GM12878 (cell line): ENCODE data around the gene RBM4B. TPM values are rescaled to one million over a fixed set of nuclear protein-coding genes. Genes with fewer than 3 reads are reported as not detected.
A peak's percentile ranks its signal among the peaks of the same experiment; 100 is the strongest.

ENCODE experiments used
- ATAC-seq: fragments of 200-7000 bp; cut with Tn5 transposase; 3 replicates; pipeline ENCODE4 v1.9.1; 2020; ENCODE audit warnings: mild to moderate bottlenecking, moderate library complexity
- BruUV-seq: library from RNA; stranded (reverse); fragments of 400-500 nt; replicated peaks from 2 replicates; lab custom pipeline; 2021; lab: Mats Ljungman, UMichigan
- CTCF ChIA-PET: fragments of 300-600 bp; sonication (Branson Sonifier 250); formaldehyde crosslinking; extraction: SDS; loops from one replicate; lab custom pipeline; 2021; ENCODE audit warnings: inconsistent platforms; lab: Yijun Ruan, JAX
- POLR2A ChIA-PET: fragments of 350-600 bp; formaldehyde crosslinking; extraction: SDS; loops from one replicate; lab custom pipeline; 2021; ENCODE audit warnings: inconsistent platforms; lab: Charles Lee
- RAD21 ChIA-PET: fragments of 300-600 bp; sonication (Branson Sonifier 250); formaldehyde crosslinking; loops from one replicate; lab custom pipeline; 2023; ENCODE audit warnings: antibody characterized with exemption; ENCODE audit not compliant: unreplicated experiment; lab: Charles Lee
- SMC1A ChIA-PET: fragments of 300-600 bp; sonication (Branson Sonifier 250); formaldehyde crosslinking; loops from one replicate; lab custom pipeline; 2023; ENCODE audit not compliant: unreplicated experiment, uncharacterized antibody; lab: Charles Lee
- DNase-seq: peaks from one replicate; pipeline ENCODE4 v3.0.0-alpha.2; 2011; ENCODE audit warnings: low read depth, low spot score
- FAIRE-seq: peaks from 3 replicates; lab custom pipeline; 2011; peaks lifted over from hg19 to GRCh38; lab: Jason Lieb, UNC
- H2AFZ ChIP-seq: 2 replicates; pipeline ENCODE4 v1.6.0; 2011; ENCODE audit warnings: low read depth, low read length, control low read depth; ENCODE audit not compliant: control insufficient read depth
- H3K27ac ChIP-seq: 2 replicates; pipeline ENCODE4 v1.5.1; 2011; ENCODE audit warnings: control low read depth; ENCODE audit not compliant: control insufficient read depth, insufficient read depth
- H3K27me3 ChIP-seq, 2 experiments: replicated peaks in 1 of 2; 2 replicates each; pipeline versions ENCODE4 v1.6.0 to v1.6.1; 2011; ENCODE audit warnings: low read length in 1 of 2; ENCODE audit not compliant: control insufficient read depth in 2 of 2, insufficient read depth in 2 of 2
- H3K36me3 ChIP-seq, 2 experiments: 2 replicates each; pipeline ENCODE4 v1.5.1; 2011; ENCODE audit warnings: low read length in 1 of 2; ENCODE audit not compliant: control insufficient read depth in 2 of 2, insufficient read depth in 2 of 2
- H3K4me1 ChIP-seq: 2 replicates; pipeline ENCODE4 v1.6.1; 2011; ENCODE audit warnings: mild to moderate bottlenecking, low read length, moderate library complexity, mixed read lengths; ENCODE audit not compliant: control insufficient read depth, insufficient read depth
- H3K4me2 ChIP-seq: 2 replicates; pipeline ENCODE4 v1.6.0; 2011; ENCODE audit warnings: control low read depth; ENCODE audit not compliant: control insufficient read depth, insufficient read depth
- H3K4me3 ChIP-seq: fragments of 200-600 bp; sonication (generic); 2 replicates; pipeline ENCODE4 v1.5.1; 2016
- H3K79me2 ChIP-seq: 2 replicates; pipeline ENCODE4 v1.6.0; 2011; ENCODE audit warnings: low read length; ENCODE audit not compliant: control insufficient read depth, insufficient read depth
- H3K9ac ChIP-seq: 2 replicates; pipeline ENCODE4 v1.8.0; 2011; ENCODE audit warnings: low read length, control low read depth, mixed read lengths; ENCODE audit not compliant: control insufficient read depth, insufficient read depth
- H3K9me3 ChIP-seq: replicated peaks from 3 replicates; pipeline ENCODE4 v1.5.1; 2011; ENCODE audit warnings: mild to moderate bottlenecking, low read length; ENCODE audit not compliant: control insufficient read depth, insufficient read depth
- H4K20me1 ChIP-seq: 2 replicates; pipeline ENCODE4 v1.6.0; 2011; ENCODE audit not compliant: control insufficient read depth, insufficient read depth
- BHLHE40 ChIP-seq, 2 experiments: fragments of 450-650 bp in 1 of 2; IDR thresholded peaks; 2 replicates each; pipeline ENCODE4 v1.6.1; 2011 to 2017; ENCODE audit warnings: low read depth in 2 of 2, borderline replicate concordance in 1 of 2, improper control_type of control experiment in 1 of 2, low read length in 1 of 2, mild to moderate bottlenecking in 1 of 2
- BMI1 ChIP-seq: fragments of 450-650 bp; IDR thresholded peaks from 2 replicates; pipeline ENCODE4 v1.6.1; 2016; ENCODE audit warnings: mild to moderate bottlenecking, moderate library complexity, borderline replicate concordance
- CREM ChIP-seq: IDR thresholded peaks from 2 replicates; pipeline ENCODE4 v1.6.1; 2014; ENCODE audit warnings: antibody characterized with exemption, low read depth
- DPF2 ChIP-seq: fragments of 450-650 bp; IDR thresholded peaks from 2 replicates; pipeline ENCODE4 v1.6.1; 2017; ENCODE audit warnings: mild to moderate bottlenecking
- ESRRA ChIP-seq: IDR thresholded peaks from 2 replicates; pipeline ENCODE4 v1.6.1; 2012; ENCODE audit warnings: mild to moderate bottlenecking, low read length, improper control_type of control experiment
- FOXK2 ChIP-seq: fragments of 450-650 bp; IDR thresholded peaks from 2 replicates; pipeline ENCODE4 v1.6.1; 2017; ENCODE audit warnings: mild to moderate bottlenecking, moderate library complexity
- FOXM1 ChIP-seq: IDR thresholded peaks from 2 replicates; pipeline ENCODE4 v1.6.1; 2012; ENCODE audit warnings: low read depth, mild to moderate bottlenecking, inconsistent platforms, low read length, moderate library complexity
- NFIC ChIP-seq: IDR thresholded peaks from 2 replicates; pipeline ENCODE4 v1.6.1; 2012; ENCODE audit warnings: low read depth, mild to moderate bottlenecking, inconsistent platforms, low read length, moderate library complexity
- PAX5 ChIP-seq: IDR thresholded peaks from 2 replicates; pipeline ENCODE4 v1.6.1; 2011; ENCODE audit warnings: low read depth, low read length, borderline replicate concordance
- PAX8 ChIP-seq: fragments of 450-650 bp; IDR thresholded peaks from 2 replicates; pipeline ENCODE4 v1.6.1; 2017; ENCODE audit warnings: mild to moderate bottlenecking, moderate library complexity
- POLR2A ChIP-seq: IDR thresholded peaks from 2 replicates; pipeline ENCODE4 v1.6.1; 2011; ENCODE audit warnings: low read depth, mild to moderate bottlenecking, low read length
- POU2F2 ChIP-seq: IDR thresholded peaks from 3 replicates; pipeline ENCODE4 v1.6.1; 2011; ENCODE audit warnings: low read depth, mild to moderate bottlenecking, low read length, borderline replicate concordance
- RAD21 ChIP-seq: IDR thresholded peaks from 2 replicates; pipeline ENCODE4 v1.6.1; 2011; ENCODE audit warnings: mild to moderate bottlenecking, low read depth, low read length, moderate library complexity; ENCODE audit not compliant: insufficient read depth
- RBBP5 ChIP-seq: fragments of 200-600 bp; sonication (generic); conservative IDR thresholded peaks from 2 replicates; pipeline ENCODE4 v1.6.1; 2016
- SMC3 ChIP-seq: IDR thresholded peaks from 2 replicates; pipeline ENCODE4 v1.6.1; 2011; ENCODE audit warnings: low read length, improper control_type of control experiment, borderline replicate concordance
- SREBF1 ChIP-seq: IDR thresholded peaks from 2 replicates; pipeline ENCODE4 v1.6.1; 2012; ENCODE audit warnings: mild to moderate bottlenecking, low read length
- SRF ChIP-seq, 2 experiments: IDR thresholded peaks; 2 replicates each; pipeline ENCODE4 v1.6.1; 2011; ENCODE audit warnings: low read depth in 2 of 2, low read length in 2 of 2, mild to moderate bottlenecking in 1 of 2, moderate library complexity in 1 of 2
- TAF1 ChIP-seq: IDR thresholded peaks from 2 replicates; pipeline ENCODE4 v1.6.1; 2011; ENCODE audit warnings: mild to moderate bottlenecking, low read depth, low read length, borderline replicate concordance
- TCF3 ChIP-seq: IDR thresholded peaks from 2 replicates; pipeline ENCODE4 v1.6.1; 2012; ENCODE audit warnings: low read depth, mild to moderate bottlenecking, low read length, borderline replicate concordance; ENCODE audit not compliant: insufficient read depth
- YY1 ChIP-seq: IDR thresholded peaks from 2 replicates; pipeline ENCODE4 v1.6.1; 2011; ENCODE audit warnings: low read depth, mild to moderate bottlenecking, low read length
- ZNF207 ChIP-seq: fragments of 450-650 bp; IDR thresholded peaks from 2 replicates; pipeline ENCODE4 v1.6.1; 2014; ENCODE audit warnings: antibody characterized with exemption, mild to moderate bottlenecking, borderline replicate concordance
- ZNF384 ChIP-seq: IDR thresholded peaks from 2 replicates; pipeline ENCODE4 v1.6.1; 2012; ENCODE audit warnings: low read depth, mild to moderate bottlenecking, low read length, improper control_type of control experiment, borderline replicate concordance
- WGBS: methylation state at CpG from one replicate; pipeline ENCODE4 v1.1.6; 2016; ENCODE audit warnings: low lambda C conversion rate; ENCODE audit not compliant: insufficient replicate concordance, insufficient coverage; ENCODE audit errors: missing lambda C conversion rate; 5-methylcytosine and 5-hydroxymethylcytosine counted together
- in situ Hi-C: fragments of 300-500 bp; cut with MboI; formaldehyde crosslinking; loops from 9 replicates; pipeline ENCODE4 v1.14.3; 2018; ENCODE audit warnings: mixed read lengths
- intact Hi-C: fragments of 100-400 bp; cut with micrococcal nuclease; formaldehyde crosslinking; loops from one replicate; pipeline ENCODE4 v1.14.2; 2022; ENCODE audit not compliant: unreplicated experiment
- polyA plus RNA-seq, 11 experiments: library from polyadenylated mRNA; depleted of rRNA in 4 of 11; unstranded in 6 of 11; stranded (reverse) in 5 of 11; fragments of >200 nt; fragmentation: Nextera tagmentation in 4 of 11; fragmentation: Illumina TruSeq in 1 of 11; extraction: Ambion mirVana in 4 of 11; extraction: Trizol in 1 of 11; gene quantifications; 1 replicate in 1 of 11; 2 replicates in 10 of 11; pipeline versions ENCODE4 v1.2.1 to v1.2.3, GENCODE V29; 2011 to 2016; ENCODE audit warnings: inconsistent platforms in 2 of 11, missing spikeins in 2 of 11, low read depth in 1 of 11
- total RNA-seq, 4 experiments: library from RNA; depleted of rRNA in 3 of 4; stranded (reverse); fragments of >200 nt in 3 of 4; fragmentation: Illumina TruSeq in 1 of 4; extraction: Trizol in 1 of 4; gene quantifications; 2 replicates each; pipeline versions ENCODE4 v1.2.1 to v1.2.3, GENCODE V29; 2013 to 2021
- TF ChIP-seq, protein P1 (sequence below): fragments of 450-650 bp; IDR thresholded peaks from 2 replicates; pipeline ENCODE4 v1.6.1; 2018; ENCODE audit warnings: borderline replicate concordance, mild to moderate bottlenecking; ENCODE audit not compliant: partially characterized antibody

Gene RBM4B
- total and polyA plus RNA-seq, 10 of the 15 experiments (the other 5 are each of a cell fraction or from before 2014, with no cell fraction given), result 16.1 to 37.0 (median 21.6) TPM

DNA sequence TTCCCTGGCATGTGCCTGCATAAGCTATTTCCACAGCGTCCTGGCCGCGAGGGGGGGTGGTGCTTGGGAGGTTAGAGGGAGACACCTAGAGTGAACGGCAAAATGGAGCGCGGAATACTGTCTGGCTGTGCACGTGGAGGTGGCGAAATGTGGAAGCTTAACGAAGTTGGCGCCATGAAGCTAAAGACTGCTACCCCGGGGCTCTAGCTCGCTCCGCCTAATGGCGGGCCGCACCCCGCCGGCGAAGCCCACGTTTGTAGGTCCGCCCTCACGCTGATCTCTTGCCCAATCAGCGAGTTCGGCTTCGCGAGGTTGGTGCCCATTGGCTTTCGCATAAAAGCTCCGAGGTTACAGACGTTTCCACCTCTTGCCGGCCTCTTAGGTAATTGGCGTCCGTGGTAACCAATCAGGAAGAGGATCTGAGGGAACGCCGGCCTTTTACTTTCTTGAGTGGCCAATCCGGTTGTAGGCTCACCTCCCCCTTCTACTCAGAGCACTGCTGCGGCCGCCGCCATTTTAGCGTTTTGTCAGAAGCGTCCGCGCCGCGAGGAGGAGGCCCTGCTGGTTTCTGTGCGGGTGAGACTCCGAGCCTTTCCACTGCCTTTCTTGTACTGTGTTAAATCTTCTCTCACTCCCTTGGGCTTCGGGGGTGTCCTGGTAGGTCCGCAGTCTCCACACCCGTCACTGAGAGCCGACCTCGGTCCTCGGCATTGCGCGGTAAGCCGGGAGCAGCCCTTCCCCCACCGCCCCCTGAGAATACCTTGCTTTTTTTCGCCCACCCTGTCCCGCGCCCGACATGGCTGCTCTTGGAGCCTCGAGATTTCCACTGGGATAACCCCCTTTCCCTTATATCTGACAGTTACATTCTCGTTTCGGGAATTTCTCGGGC lies 39.3 kb downstream of the RBM4B start, which contains the start of gene RBM4:
Gene RBM4 (plus strand): TSS at position 527 of the 889 bp plus-strand sequence. CDS start 1,009 bp downstream, outside the sequence.
- intact Hi-C loops (no loop called here), in situ Hi-C loops (no loop called here)
- Histone ChIP-seq H4K20me1 (peaks cover 14% of the 10 kb centered on the region), H3K27me3 (no peaks in the 10 kb centered on the region), H2AFZ (peak within 1 kb of the TSS; percentile 66), H3K4me1 (peaks cover 17% of the 10 kb centered on the region), H3K79me2 (peaks cover 81% of the 10 kb centered on the region), H3K9me3 (no peaks in the 10 kb centered on the region), H3K4me2 (peak within 1 kb of the TSS; percentile 94), H3K4me3 (peak within 1 kb of the TSS; percentile 90), H3K27ac (peak within 1 kb of the TSS; percentile 92), H3K9ac (peak within 1 kb of the TSS; percentile 97), H3K36me3 (peaks cover 5 to 26% of the 10 kb centered on the region in 2 experiments)
- ChIA-PET POLR2A (interaction anchor here (0.6 to 4.3 kb wide), 21 partner anchors 8 to 266 kb away, joined by 3 to 105 read pairs (median 5); partner anchors contain the start of genes ACTN3, CCDC87, CCS and RBM14), RAD21 (interaction anchor here (0.6 to 3.5 kb wide), 17 partner anchors 9 to 195 kb away, joined by 3 to 36 read pairs (median 4); partner anchors contain the start of genes ACTN3, CCDC87, CCS and DPP3), CTCF (interaction anchor here (0.6 to 7.0 kb wide), 13 partner anchors 9 to 477 kb away, joined by 3 to 71 read pairs (median 6); partner anchors contain the start of genes CCDC87, CCS, DPP3 and RBM14), SMC1A (interaction anchor here (0.7 to 3.6 kb wide), 26 partner anchors 9 to 126 kb away, joined by 3 to 21 read pairs (median 5); partner anchors contain the start of genes ACTN3, RBM14, RBM4B and ZDHHC24)
- FAIRE-seq, result peak; percentile 96
- peak; percentile 98 for ATAC-seq
- WGBS, result 2% methylated on average over 63 of the region's 63 CpGs
- DNase-seq, result peak; percentile 98
- no TSS peak for BruUV-seq
- no peak for TF ChIP-seq SREBF1
- TF ChIP-seq RAD21, result no peak
- no peak for TF ChIP-seq ZNF384
- peak; percentile 38; the same call in 1 of the 2 replicates for TF ChIP-seq TCF3
- TF ChIP-seq POLR2A, result peak; percentile 93
- peak; percentile 35; the same call in 1 of the 2 replicates for TF ChIP-seq NFIC
- TF ChIP-seq BHLHE40 (IDR thresholded peaks at IDR 0.05; ENCODE audit: borderline replicate concordance in 1 of 2, low read depth in 2 of 2, low read length in 1 of 2), result peak; percentile 39 to 45; a peak in 1 of 4 replicates
- TF ChIP-seq ZNF207, result no peak; the same call in 1 of the 2 replicates
- TF ChIP-seq RBBP5, result no peak
- TF ChIP-seq POU2F2, result peak; percentile 84; the same call in 2 of the 3 replicates
- TF ChIP-seq DPF2, result peak; percentile 94
- peak; percentile 96 for TF ChIP-seq YY1
- TF ChIP-seq SMC3, result no peak
- TF ChIP-seq CREM, result peak; percentile 75
- 0 out of 4 replicates have a peak, but pooled peaks of 1 of the 2 experiments have one; percentile 41 for TF ChIP-seq SRF (IDR thresholded peaks at IDR 0.05; ENCODE audit: low read depth in 2 of 2, low read length in 2 of 2)
- peak; percentile 45; the same call in 1 of the 2 replicates for TF ChIP-seq FOXM1
- peak; percentile 88 for TF ChIP-seq TAF1
- TF ChIP-seq, protein P1, sequence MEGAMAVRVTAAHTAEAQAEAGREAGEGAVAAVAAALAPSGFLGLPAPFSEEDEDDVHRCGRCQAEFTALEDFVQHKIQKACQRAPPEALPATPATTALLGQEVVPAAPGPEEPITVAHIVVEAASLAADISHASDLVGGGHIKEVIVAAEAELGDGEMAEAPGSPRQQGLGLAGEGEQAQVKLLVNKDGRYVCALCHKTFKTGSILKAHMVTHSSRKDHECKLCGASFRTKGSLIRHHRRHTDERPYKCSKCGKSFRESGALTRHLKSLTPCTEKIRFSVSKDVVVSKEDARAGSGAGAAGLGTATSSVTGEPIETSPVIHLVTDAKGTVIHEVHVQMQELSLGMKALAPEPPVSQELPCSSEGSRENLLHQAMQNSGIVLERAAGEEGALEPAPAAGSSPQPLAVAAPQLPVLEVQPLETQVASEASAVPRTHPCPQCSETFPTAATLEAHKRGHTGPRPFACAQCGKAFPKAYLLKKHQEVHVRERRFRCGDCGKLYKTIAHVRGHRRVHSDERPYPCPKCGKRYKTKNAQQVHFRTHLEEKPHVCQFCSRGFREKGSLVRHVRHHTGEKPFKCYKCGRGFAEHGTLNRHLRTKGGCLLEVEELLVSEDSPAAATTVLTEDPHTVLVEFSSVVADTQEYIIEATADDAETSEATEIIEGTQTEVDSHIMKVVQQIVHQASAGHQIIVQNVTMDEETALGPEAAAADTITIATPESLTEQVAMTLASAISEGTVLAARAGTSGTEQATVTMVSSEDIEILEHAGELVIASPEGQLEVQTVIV, result no peak
- TF ChIP-seq ESRRA, result no peak
- TF ChIP-seq PAX8, result peak; percentile 70; the same call in 1 of the 2 replicates
- no peak for TF ChIP-seq FOXK2
- TF ChIP-seq PAX5, result no peak
- no peak for TF ChIP-seq BMI1
